ENCODE measurements around the gene TGFBRAP1.
"Not testable (repeated sequence)": the region's sequence is repeated elsewhere in the genome, so short reads cannot be mapped to it uniquely, and the experiment has no call there.

TGFBRAP1 gene

DNA sequence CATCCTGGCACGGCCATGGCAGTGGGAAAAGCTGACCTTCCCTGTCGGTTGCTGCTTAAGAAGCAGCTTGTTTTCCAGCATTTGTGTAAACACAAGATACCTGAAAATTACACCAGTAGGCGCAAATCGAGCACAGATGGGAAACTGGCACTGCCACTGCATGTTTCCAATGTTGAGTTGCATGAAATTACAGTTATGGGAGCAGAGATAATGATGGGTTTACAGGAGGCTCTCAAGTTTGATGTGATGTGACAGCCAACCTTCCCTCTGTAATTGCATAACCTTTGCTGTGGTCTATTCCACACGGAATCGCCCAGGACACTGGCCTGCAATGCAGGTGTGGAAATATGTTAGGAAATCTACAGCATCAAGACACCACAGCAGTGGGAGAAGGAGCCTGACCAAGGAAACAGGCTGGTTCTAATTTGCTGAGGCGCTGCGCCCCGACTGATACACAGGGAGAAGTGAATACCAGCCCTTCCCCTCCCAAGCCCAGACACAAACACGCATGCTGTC lies 70.6 kb downstream of the TGFBRAP1 start:
- TF ChIP-seq MYC (IDR thresholded peaks at IDR 0.05; ENCODE audit: low read depth, low read length), result no peak
- TF ChIP-seq, protein P1, sequence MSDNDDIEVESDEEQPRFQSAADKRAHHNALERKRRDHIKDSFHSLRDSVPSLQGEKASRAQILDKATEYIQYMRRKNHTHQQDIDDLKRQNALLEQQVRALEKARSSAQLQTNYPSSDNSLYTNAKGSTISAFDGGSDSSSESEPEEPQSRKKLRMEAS (IDR thresholded peaks at IDR 0.05; ENCODE audit: low read depth, low read length), result no peak
- TF ChIP-seq, protein P2, sequence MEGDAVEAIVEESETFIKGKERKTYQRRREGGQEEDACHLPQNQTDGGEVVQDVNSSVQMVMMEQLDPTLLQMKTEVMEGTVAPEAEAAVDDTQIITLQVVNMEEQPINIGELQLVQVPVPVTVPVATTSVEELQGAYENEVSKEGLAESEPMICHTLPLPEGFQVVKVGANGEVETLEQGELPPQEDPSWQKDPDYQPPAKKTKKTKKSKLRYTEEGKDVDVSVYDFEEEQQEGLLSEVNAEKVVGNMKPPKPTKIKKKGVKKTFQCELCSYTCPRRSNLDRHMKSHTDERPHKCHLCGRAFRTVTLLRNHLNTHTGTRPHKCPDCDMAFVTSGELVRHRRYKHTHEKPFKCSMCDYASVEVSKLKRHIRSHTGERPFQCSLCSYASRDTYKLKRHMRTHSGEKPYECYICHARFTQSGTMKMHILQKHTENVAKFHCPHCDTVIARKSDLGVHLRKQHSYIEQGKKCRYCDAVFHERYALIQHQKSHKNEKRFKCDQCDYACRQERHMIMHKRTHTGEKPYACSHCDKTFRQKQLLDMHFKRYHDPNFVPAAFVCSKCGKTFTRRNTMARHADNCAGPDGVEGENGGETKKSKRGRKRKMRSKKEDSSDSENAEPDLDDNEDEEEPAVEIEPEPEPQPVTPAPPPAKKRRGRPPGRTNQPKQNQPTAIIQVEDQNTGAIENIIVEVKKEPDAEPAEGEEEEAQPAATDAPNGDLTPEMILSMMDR (IDR thresholded peaks at IDR 0.05; ENCODE audit: low read depth, low read length), result no peak
- TF ChIP-seq POLR2A (IDR thresholded peaks at IDR 0.05; ENCODE audit: extremely low read depth, insufficient read length), result no peak
- H3K4me3 ChIP-seq (ENCODE audit: low read depth, low read length), result no peak overlapping the region
- no peak for DNase-seq (ENCODE audit: low read depth)

DNA sequence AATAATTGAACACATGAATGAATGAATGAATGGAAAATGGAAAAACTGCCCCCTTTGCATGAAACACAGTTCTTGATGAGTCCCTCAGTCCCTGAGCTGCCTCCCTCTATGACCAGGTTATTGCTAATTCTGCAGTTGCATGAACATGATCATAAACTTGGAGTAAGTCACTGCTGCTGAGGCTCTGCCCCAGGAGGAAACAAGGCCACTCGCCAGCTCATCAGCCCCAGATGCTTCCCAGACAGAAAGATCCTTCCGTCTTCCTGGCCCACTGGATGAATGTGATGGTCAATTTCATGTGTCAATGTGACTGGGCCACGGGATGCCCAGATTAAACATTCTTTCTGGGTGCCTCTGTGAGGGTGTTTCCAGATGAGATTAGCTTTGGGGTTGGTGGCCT lies 71.6 kb downstream of the TGFBRAP1 start:
- H3K4me3 ChIP-seq (ENCODE audit: low read depth, low read length), result no peak overlapping the region
- TF ChIP-seq, protein P1 (IDR thresholded peaks at IDR 0.05; ENCODE audit: low read depth, low read length), result no peak
- TF ChIP-seq POLR2A (IDR thresholded peaks at IDR 0.05; ENCODE audit: extremely low read depth, insufficient read length) (no peak), MYC (IDR thresholded peaks at IDR 0.05; ENCODE audit: low read depth, low read length) (no peak)
- TF ChIP-seq, protein P2 (IDR thresholded peaks at IDR 0.05; ENCODE audit: low read depth, low read length), result no peak
- no peak for DNase-seq (ENCODE audit: low read depth)

DNA sequence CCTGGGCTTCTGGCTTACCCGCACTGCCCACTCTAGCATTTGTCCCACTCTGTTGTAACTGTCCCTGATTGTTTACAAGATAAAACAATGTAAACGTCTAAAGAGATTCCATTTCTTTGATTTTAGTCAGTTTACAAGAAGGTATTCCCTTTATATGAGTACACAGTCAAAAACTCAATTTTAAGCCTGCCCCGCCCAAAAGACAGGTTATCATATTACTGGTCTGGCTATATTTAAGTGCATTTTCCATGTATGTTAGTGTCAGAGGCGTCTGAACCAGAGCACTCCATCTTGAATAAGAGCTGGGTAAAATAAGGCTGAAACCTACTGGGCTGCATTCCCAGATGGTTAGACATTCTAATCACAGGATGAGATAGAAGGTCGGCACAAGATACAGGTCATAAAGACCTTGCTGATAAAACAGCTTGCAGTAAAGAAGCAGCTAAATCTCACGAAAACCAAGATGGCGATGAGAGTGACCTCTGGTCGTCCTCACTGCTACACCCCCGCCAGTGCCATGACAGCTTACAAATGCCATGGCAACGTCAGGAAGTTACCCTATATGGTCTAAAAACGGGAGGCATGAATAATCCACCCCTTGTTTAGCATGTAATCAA lies 73.0 kb downstream of the TGFBRAP1 start:
- DNase-seq (ENCODE audit: low read depth), result no peak
- TF ChIP-seq POLR2A (IDR thresholded peaks at IDR 0.05; ENCODE audit: extremely low read depth, insufficient read length), result no peak
- TF ChIP-seq, protein P1 (IDR thresholded peaks at IDR 0.05; ENCODE audit: low read depth, low read length), result no peak
- TF ChIP-seq MYC (IDR thresholded peaks at IDR 0.05; ENCODE audit: low read depth, low read length), result no peak
- TF ChIP-seq, protein P2 (IDR thresholded peaks at IDR 0.05; ENCODE audit: low read depth, low read length), result no peak
- no peak overlapping the region for H3K4me3 ChIP-seq (ENCODE audit: low read depth, low read length)

DNA sequence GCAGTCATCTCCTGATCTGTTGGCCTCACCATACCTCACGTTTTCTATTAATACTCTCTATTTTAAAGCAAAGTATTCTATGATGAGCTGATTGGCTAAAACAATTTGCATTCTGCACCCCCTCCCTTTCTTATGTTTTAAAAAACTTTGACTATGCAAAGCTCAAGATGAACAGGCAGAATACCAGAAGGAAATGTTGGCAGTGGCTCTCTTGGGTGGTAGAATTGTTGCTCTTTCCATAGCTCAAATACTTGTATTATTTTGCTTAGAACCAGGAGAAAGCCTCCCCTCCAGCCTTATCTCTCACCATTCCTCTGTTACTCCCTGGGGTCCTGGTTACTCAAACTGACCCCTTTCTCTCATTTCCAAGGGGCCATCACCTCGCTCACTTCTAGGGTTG lies 73.6 kb downstream of the TGFBRAP1 start:
- H3K4me3 ChIP-seq (ENCODE audit: low read depth, low read length), result no peak overlapping the region
- no peak for TF ChIP-seq POLR2A (IDR thresholded peaks at IDR 0.05; ENCODE audit: extremely low read depth, insufficient read length)
- TF ChIP-seq, protein P1 (IDR thresholded peaks at IDR 0.05; ENCODE audit: low read depth, low read length), result no peak
- no peak for DNase-seq (ENCODE audit: low read depth)

DNA sequence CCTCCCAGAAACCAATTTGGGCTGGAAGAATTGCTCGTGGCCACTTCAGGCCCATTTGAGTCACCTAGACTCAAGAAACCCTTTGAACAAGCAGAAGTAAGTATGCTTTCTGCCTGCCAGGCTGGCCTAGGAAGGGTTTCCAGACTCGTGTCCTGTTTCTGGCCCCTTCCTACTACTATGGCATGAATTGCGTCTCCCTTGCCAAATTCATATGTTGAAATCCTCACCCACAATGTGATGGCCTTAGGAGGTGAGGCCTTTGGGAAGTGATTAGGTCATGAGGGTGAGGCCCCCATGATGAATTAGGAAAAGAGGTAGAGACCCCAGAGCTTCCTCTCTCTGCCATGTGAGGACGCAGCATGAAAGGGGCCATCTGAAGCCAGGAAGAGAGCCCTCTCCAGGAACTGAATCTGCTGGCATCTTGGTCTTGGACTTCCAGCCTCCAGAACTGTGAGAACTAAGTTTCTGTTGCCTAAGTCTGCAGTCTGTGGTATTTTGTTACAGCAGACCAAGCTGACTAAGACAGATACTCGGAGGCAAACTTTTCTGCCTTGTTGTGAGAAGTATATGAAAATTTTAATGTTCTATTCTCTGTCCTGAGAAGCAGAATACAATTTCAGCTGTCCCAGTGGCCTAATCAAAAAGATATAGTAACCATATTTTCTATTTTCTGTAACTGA lies 74.9 kb downstream of the TGFBRAP1 start:
- TF ChIP-seq, protein P2 (IDR thresholded peaks at IDR 0.05; ENCODE audit: low read depth, low read length), result no peak
- TF ChIP-seq POLR2A (IDR thresholded peaks at IDR 0.05; ENCODE audit: extremely low read depth, insufficient read length), result no peak
- no peak for TF ChIP-seq MYC (IDR thresholded peaks at IDR 0.05; ENCODE audit: low read depth, low read length)
- TF ChIP-seq, protein P1 (IDR thresholded peaks at IDR 0.05; ENCODE audit: low read depth, low read length), result no peak
- no peak overlapping the region for H3K4me3 ChIP-seq (ENCODE audit: low read depth, low read length)
- no peak for DNase-seq (ENCODE audit: low read depth)

DNA sequence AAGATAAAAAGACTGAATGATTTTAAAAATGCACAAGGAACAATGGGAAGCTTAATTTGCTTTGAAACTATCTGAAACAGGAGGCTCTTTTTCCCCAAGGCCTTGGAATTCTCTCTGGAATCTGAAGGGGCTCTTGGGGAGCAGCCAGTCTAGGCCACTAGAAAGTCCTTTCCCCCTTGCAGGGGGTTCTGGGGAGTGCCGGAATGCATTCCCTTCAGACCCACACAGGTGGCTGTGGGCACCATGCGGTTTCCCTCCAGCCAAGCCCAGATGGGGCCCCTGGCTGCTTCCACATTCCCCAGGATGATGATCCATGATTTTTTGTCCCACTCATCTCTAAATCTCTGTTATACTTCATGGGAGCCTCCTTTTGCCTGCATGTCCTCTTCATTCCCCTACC lies 77.3 kb downstream of the TGFBRAP1 start:
- DNase-seq (ENCODE audit: low read depth), result no peak
- H3K4me3 ChIP-seq (ENCODE audit: low read depth, low read length), result no peak overlapping the region
- TF ChIP-seq, protein P2 (IDR thresholded peaks at IDR 0.05; ENCODE audit: low read depth, low read length), result no peak
- no peak for TF ChIP-seq MYC (IDR thresholded peaks at IDR 0.05; ENCODE audit: low read depth, low read length)

DNA sequence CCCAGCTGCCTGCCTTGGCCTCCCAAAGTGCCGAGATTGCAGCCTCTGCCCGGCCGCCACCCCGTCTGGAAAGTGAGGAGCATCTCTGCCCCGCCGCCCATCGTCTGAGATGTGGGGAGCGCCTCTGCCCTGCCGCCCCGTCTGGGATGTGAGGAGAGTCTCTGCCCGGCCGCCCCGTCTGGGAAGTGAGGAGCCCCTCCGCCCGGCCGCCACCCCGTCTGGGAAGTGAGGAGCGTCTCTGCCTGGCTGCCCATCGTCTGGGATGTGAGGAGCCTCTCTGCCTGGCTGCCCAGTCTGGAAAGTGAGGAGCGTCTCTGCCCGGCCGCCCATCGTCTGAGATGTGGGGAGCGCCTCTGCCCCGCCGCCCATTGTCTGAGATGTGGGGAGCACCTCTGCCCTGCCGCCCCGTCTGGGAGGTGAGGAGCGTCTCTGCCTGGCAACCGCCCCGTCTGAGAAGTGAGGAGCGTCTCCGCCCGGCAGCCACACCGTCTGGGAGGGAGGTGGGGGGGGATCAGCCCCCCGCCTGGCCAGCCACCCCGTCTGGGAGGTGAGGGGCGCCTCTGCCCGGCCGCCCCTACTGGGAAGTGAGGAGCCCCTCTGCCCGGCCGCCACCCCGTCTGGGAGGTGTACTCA lies 78.4 kb downstream of the TGFBRAP1 start:
- not testable (repeated sequence) for DNase-seq (ENCODE audit: low read depth); H3K4me3 ChIP-seq (ENCODE audit: low read depth, low read length)
